Activated CD4-positive, alpha-beta T cell treated with anti-CD3 and anti-CD28 coated beads, Interleukin-2, amount 50 U/mL, for 24 hours (primary cell): ENCODE measurements around the gene ORC3.
A peak's percentile ranks its signal among the peaks of the same experiment; 100 is the strongest.
"Not testable (repeated sequence)": the region's sequence is repeated elsewhere in the genome, so short reads cannot be mapped to it uniquely, and the experiment has no call there.

ENCODE experiments used
- DNase-seq, 2 donors: peaks; one replicate each; pipeline ENCODE4 v3.0.0-alpha.2; 2020; ENCODE audit warnings: low read depth in 1 of 2, low spot score in 1 of 2

ORC3 gene

DNA sequence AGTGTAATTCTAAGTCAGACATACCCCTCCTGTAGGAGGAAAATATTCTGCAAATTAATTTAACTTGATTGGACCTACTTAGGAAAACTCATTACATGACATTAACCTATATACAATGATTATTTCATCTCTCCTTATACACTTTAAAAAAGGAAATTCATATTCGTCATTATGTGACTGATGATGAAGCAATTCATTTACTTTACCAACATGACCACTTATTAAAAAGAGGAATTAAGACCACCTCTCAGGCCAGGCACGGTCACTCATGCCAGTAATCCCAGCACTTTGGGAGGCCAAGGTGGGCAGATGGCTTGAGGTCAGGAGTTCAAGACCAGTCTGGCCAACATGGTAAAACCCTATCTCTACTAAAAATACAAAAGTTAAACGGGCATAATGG is 100.5 kb downstream of the ORC3 start:
- no peak for DNase-seq

DNA sequence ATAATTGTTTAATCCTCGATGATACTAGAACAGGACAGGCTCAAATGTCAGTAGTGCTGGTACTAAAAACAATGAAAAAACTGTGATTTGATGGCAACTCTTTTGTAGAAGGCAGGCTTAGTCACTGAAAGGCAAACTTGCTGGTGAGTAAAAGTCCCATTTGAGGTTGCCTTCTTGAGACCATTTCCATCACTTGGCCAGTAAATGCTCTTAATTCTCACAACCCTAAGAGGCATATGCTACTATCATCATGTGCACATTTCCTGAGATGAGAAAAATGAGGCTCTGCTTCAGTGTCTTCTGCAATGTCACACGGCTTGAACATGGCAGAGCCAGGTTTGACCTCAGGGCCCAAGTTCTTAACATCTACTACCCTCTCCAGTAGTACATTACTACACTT is 102.2 kb downstream of the ORC3 start:
- DNase-seq = no peak

GRCh38 chr6:87696817-87697216 is 106.9 kb downstream of the ORC3 start:
- DNase-seq = not testable (repeated sequence)

- no peak for DNase-seq
These were observed 107.9 kb downstream of the ORC3 start for GRCh38 chr6:87697581-87698546.

GRCh38 chr6:87698547-87699006 is 108.6 kb downstream of the ORC3 start:
- no peak for DNase-seq

- DNase-seq = no peak
These were observed 109.6 kb downstream of the ORC3 start for GRCh38 chr6:87699576-87699975.

- peak; percentile 12 to 28 for DNase-seq
These were observed 110.7 kb downstream of the ORC3 start for GRCh38 chr6:87700397-87701343.

GRCh38 chr6:87701344-87701675 is 111.4 kb downstream of the ORC3 start:
- DNase-seq = peak; percentile 16 to 37

DNA sequence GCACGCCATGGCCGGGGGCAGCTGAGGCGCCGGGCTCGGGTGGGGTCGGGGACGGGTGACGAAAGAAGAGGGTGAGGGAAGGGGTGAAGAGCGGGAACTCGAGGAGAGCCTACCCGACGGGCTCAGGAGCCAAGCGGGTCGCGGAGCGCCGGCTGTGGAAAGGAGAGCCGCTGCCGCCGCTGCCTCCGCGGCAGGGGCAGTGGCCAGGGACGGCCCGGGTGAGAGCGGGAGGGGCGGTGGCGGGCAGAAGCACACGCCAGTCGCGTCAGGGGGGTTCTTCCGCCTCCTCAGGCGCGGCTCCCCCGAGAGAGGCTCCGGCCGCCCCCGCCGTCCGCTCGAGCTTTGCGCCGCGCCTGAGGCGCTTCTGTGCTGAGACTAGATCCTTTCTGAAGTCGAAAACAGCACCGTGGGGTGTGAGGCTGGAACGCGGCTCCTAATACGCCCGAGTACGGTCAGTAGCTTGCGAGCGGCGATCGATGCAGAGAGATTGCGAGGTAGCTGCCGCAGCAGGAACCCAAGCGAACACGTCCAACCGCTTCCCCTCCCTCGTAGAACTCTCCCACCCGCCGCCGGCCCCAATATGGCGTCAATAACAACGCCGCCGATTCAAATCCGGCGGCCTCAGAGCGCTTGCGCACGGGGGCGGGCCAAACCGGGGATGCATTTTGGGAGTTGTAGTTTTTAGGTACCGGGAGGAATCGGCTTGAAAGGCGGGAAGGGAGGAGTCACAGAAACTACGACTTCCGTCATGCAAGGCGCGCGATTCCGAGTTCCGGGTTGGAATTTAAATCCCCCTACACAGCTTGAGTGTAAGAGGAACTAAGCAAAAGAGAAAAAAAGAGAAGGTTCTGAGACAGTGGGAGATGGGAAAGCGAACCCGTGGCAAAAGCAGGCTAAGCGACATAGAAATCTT is 112.0 kb downstream of the ORC3 start, which contains the start of gene AKIRIN2:
Gene AKIRIN2, minus strand, starts transcription at position 558 of the 913 bp plus-strand sequence. Its CDS starts 549 bp downstream, at position 9.
- peak; percentile 91 to 96 for DNase-seq

DNA sequence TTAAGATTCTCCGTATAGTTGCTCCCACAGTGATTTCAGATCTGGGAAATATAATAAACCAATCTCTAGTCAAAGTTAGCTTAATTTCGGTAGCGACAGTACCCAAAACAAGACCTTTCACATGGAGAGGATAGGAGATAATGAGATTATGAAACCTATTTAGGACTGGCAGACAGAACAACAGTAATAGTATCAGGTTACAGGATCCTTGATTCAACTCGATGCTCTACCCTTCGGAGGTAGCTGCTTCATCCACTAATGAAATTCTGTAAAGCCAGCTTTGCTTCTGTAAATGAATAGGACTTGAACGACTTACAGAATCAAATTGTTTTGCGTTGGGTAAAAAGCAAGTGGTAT is 112.6 kb downstream of the ORC3 start:
- no peak for DNase-seq

DNA sequence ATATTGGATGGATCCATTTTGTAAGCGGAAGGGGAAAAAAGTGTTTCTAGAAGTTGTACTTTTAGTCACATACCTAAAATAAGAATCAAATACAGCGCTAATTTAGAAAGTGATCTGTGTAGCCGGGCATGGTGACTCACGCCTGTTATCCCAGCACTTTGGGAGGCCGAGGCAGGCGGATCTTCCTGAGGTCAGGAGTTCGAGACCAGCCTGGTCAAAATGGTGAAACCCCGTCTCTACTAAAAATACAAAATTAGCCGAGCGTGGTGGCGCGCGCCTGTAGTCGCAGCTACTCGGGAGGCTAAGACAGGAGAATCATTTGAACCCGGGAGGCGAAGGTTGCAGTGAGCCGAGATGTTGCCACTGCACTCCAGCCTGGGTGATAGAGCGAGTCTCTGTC is 113.1 kb downstream of the ORC3 start:
- DNase-seq = not testable (repeated sequence)

- DNase-seq = peak in 1 of 2 donors; percentile 9
These were observed 115.2 kb downstream of the ORC3 start for GRCh38 chr6:87705070-87705691.

GRCh38 chr6:87706187-87706966 is 116.4 kb downstream of the ORC3 start:
- no peak for DNase-seq

DNA sequence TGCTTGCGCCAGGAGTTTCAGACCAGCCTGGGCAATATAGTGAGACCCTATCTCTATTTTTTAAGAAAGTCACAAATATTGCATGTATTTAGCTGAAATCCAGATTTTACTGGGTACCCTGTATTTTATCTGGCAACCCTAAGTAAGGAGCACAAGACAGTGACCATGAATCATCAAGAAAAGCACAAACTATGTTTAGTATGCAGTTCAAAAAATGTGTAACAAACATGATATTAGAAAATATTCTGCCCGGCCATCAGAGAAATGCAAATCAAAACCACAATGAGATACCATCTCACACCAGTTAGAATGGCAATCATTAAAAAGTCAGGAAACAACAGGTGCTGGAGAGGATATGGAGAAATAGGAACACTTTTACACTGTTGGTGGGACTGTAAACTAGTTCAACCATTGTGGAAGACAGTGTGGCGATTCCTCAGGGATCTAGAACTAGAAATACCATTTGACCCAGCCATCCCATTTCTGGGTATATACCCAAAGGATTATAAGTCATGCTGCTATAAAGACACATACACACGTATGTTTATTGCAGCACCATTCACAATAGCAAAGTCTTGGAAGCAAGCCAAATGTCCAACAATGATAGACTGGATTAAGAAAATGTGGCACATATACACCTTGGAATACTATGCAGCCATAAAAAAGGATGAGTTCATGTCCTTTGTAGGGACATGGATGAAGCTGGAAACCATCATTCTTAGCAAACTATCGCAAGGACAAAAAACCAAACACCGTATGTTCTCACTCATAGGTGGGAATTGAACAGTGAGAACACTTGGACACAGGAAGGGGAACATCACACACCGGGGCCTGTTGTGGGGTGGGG is 118.9 kb downstream of the ORC3 start:
- not testable (repeated sequence) for DNase-seq

GRCh38 chr6:87710090-87710489 is 120.2 kb downstream of the ORC3 start:
- DNase-seq = no peak

DNA sequence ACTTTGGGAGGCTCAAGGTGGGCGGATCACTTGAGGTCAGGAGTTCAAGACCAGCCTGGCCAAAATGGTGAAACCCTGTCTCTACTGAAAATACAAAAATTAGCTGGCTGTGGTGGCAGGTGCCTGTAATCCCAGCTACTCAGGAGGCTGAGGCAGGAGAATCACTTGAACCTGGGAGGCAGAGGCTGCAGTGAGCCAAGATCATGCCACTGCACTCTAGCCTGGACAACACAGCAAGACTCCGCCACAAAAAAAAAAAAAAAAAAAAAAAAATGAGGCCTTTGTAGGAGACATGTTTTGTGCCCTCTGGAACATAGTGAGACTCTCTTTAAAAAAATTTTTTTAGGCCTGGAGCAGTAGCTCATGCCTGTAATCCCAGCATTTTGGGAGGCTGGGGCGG is 122.8 kb downstream of the ORC3 start:
- DNase-seq = not testable (repeated sequence)

DNA sequence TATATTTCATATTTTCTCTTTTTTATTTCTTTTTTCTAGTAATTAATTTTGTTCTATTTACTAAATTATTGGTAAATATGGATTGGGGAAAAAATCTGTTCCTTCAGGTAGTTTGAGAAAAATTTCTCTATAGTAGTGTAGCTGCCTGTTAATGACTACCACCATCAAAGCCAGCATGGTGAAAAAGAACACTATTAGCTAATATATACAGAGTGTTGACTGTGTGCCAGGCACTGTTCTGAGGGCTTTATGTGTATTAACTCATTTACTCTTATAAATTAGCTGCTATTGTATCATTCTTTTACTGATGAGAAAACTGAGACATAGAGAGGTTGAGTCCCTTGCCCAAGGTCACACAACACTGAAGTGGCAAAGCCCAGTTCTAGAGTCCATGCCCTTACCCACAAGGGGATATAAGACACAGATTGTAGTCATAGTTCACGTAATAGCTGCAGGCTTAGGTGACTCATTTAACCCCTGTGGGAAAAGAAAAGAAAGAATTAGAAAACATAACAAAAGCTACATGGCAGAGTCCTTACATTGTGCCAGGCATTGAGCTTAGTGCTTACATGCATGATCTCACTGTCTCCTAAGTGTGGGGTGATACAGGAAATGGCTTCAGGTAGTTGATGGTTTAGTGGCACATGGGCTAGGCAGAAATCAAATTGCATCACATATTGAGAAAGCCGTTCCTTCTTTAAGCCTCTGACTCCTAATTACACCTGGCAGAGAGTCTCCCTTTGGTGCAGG is 124.3 kb downstream of the ORC3 start:
- DNase-seq = no peak
